ENCODE data around the gene PROK2. TPM values are rescaled to one million over a fixed set of nuclear protein-coding genes. Genes with fewer than 3 reads are reported as not detected.

Gene PROK2
- polyA plus RNA-seq, 1 experiment, result not detected

DNA sequence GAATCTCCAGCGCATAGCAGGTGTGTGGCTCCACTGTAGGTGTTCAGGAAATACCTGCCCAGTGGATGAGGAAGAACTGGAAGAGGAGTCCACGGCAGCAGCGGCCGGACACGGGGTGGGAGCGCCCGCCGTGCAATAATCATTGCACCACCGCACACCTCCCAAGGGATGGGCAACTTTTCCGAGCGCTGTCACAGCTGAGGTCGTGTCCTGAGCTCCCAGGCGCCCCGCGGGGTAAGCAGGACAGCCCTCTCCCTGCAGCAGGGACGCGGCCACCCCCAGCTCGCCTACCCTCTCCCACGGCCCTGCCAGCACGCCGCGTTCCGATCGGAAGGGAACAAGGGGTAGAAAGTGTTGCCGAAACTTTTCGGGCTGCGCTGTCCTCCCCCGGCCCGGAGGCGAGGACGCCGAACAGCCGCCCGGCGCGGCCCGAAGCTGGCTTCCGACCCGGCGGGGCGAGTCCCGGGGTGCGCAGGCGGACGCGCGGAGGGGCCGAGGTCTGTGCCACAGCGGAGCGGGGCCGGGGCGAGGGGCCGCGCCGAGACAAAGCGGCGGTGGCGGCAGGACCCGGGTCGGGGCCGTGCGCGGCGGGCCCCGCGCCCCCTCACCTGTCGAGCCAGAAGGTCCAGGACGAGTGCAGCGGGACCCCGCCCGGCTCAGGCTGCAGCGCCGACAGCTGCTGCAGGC is 60.2 kb downstream of the PROK2 start:
- H3K9me3 ChIP-seq (ENCODE audit: control insufficient read depth, insufficient read depth, low read length), result no peaks in the 10 kb centered on the region; the same call in 1 of the 2 replicates
- H3K4me3 ChIP-seq (ENCODE audit: low read depth, low read length), result peak overlapping the region; percentile 72
- POLR2A ChIA-PET, result no interaction called here
- H3K27ac ChIP-seq (ENCODE audit: low read depth, low read length), result no peak overlapping the region
- H3K27me3 ChIP-seq (ENCODE audit: control insufficient read depth, insufficient read depth, low read length), result peaks cover 40% of the 10 kb centered on the region
- DNase-seq (ENCODE audit: low read depth, low spot score), result no peak
- TF ChIP-seq, protein P1, sequence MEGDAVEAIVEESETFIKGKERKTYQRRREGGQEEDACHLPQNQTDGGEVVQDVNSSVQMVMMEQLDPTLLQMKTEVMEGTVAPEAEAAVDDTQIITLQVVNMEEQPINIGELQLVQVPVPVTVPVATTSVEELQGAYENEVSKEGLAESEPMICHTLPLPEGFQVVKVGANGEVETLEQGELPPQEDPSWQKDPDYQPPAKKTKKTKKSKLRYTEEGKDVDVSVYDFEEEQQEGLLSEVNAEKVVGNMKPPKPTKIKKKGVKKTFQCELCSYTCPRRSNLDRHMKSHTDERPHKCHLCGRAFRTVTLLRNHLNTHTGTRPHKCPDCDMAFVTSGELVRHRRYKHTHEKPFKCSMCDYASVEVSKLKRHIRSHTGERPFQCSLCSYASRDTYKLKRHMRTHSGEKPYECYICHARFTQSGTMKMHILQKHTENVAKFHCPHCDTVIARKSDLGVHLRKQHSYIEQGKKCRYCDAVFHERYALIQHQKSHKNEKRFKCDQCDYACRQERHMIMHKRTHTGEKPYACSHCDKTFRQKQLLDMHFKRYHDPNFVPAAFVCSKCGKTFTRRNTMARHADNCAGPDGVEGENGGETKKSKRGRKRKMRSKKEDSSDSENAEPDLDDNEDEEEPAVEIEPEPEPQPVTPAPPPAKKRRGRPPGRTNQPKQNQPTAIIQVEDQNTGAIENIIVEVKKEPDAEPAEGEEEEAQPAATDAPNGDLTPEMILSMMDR (IDR thresholded peaks at IDR 0.05; ENCODE audit: low read depth, low read length), result no peak
- CTCF ChIA-PET, result interaction anchor here (0.7 to 3.6 kb wide), 2 partner anchors 13 to 43 kb away, joined by 3 to 13 read pairs; no protein-coding TSS in a partner anchor

DNA sequence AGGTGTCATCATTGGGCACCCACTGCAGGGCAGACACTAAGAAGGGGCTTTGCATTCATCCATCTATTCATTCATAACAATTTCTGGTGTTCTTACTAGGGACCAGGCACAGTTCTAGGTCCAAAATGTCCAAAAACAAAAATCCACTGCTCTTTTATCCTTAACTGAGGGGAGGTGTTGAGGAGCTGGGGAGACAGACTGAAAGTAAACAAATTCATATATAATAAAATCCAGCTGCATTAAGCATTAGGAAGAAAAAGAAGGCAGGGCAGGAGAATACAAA is 60.8 kb downstream of the PROK2 start:
- no peaks in the 10 kb centered on the region; the same call in 1 of the 2 replicates for H3K9me3 ChIP-seq (ENCODE audit: control insufficient read depth, insufficient read depth, low read length)
- POLR2A ChIA-PET, result no interaction called here
- H3K27ac ChIP-seq (ENCODE audit: low read depth, low read length), result no peak overlapping the region
- DNase-seq (ENCODE audit: low read depth, low spot score), result no peak
- CTCF ChIA-PET, result interaction anchor here (0.5 to 3.6 kb wide), 3 partner anchors 13 to 1111 kb away, joined by 3 to 13 read pairs (median 6); no protein-coding TSS in a partner anchor
- peaks cover 43% of the 10 kb centered on the region for H3K27me3 ChIP-seq (ENCODE audit: control insufficient read depth, insufficient read depth, low read length)
- TF ChIP-seq, protein P1 (IDR thresholded peaks at IDR 0.05; ENCODE audit: low read depth, low read length), result no peak
- peak overlapping the region; percentile 72 for H3K4me3 ChIP-seq (ENCODE audit: low read depth, low read length)

DNA sequence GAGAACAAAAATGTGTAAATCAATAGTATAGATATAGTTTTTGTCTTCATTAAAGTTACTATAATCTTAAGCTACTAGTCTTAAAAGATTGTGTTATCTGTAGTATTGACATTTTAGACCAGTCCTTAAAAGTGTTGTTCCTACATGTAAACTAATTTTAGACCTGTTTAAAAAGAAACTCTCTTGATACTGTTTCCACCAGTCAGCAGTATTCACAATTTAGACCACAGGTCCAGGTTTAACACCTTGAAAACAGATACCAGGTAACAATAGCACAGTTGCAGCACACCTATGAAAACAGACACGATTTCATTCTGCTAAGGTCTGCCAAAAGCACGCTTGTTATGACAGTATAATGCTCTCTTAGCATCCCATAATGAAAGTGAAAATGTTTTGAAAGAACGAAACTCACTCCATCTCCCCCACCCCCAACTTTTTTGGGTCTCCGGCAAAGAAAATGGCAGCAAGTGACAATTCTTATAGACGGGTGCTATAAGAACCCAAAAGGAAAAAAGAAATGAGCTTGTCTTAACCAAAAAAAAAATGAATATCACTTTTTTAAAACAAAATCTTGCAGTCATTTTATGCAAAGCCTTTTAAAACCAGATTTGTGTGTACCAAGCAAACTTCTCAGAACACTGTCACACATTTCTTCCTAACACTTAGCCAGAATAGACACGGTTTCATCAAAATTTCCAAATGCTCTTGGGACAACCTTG is 61.3 kb downstream of the PROK2 start:
- TF ChIP-seq, protein P1 (IDR thresholded peaks at IDR 0.05; ENCODE audit: low read depth, low read length), result no peak
- H3K9me3 ChIP-seq (ENCODE audit: control insufficient read depth, insufficient read depth, low read length), result no peaks in the 10 kb centered on the region; the same call in 1 of the 2 replicates
- peaks cover 46% of the 10 kb centered on the region for H3K27me3 ChIP-seq (ENCODE audit: control insufficient read depth, insufficient read depth, low read length)
- no peak overlapping the region for H3K4me3 ChIP-seq (ENCODE audit: low read depth, low read length)
- DNase-seq (ENCODE audit: low read depth, low spot score), result no peak
- ChIA-PET POLR2A (no interaction called here), CTCF (interaction anchor here (0.5 to 3.6 kb wide), 2 partner anchors 12 to 1111 kb away, joined by 6 to 13 read pairs; no protein-coding TSS in a partner anchor)
- H3K27ac ChIP-seq (ENCODE audit: low read depth, low read length), result no peak overlapping the region

DNA sequence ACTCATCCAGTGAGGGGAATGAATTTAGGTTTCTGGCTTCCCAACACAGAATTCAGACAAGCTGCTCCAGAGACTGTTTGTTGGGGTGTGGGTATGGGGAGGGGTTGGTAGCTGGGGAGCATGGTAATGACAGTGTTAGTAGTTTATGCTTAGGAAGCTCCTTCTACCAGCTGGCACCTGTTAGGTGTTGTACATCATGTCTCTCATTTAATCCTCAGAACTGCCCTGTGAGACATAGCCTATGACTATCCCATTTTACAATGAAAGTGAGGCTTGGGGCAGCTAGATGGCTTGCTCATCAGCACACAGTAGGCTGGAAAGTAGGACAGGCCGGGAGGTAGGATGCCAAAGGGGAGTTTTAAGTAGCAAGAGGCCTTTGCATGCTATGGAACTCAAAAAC is 62.3 kb downstream of the PROK2 start:
- Histone ChIP-seq H3K27ac (ENCODE audit: low read depth, low read length) (no peak overlapping the region), H3K27me3 (ENCODE audit: control insufficient read depth, insufficient read depth, low read length) (peaks cover 48% of the 10 kb centered on the region), H3K4me3 (ENCODE audit: low read depth, low read length) (no peak overlapping the region), H3K9me3 (ENCODE audit: control insufficient read depth, insufficient read depth, low read length) (no peaks in the 10 kb centered on the region; the same call in 1 of the 2 replicates)
- TF ChIP-seq, protein P1 (IDR thresholded peaks at IDR 0.05; ENCODE audit: low read depth, low read length), result no peak
- POLR2A ChIA-PET, result no interaction called here
- CTCF ChIA-PET, result interaction anchor here (3.6 kb wide), 1 partner anchor 11 kb away, joined by 13 read pairs; no protein-coding TSS in a partner anchor
- no peak for DNase-seq (ENCODE audit: low read depth, low spot score)

Small RNAs within 50 kb of the gene (small RNA-seq; reads per million reads assigned to genes)
- not detected for gene RN7SL271P (ENCODE audit: insufficient read length, low read depth)

Other genes starting within 250 kb of the PROK2 start
- gene FOXP1, start 201.4 kb downstream of the PROK2 start, polyA plus RNA-seq (2011; rRNA removed), result 53.3 and 56.6 TPM in 2 replicates
- 2.3 and 2.5 TPM in 2 replicates for gene EIF4E3, start 59.7 kb downstream of the PROK2 start, polyA plus RNA-seq (2011; rRNA removed)
- not detected in 2 replicates for gene GPR27, start 31.3 kb downstream of the PROK2 start, polyA plus RNA-seq (2011; rRNA removed)